Glutamatergic neuron (in vitro differentiated cells): ENCODE data around the gene KRT13. TPM values are rescaled to one million over a fixed set of nuclear protein-coding genes. Genes with fewer than 3 reads are reported as not detected.
"Not testable (repeated sequence)": the region's sequence is repeated elsewhere in the genome, so short reads cannot be mapped to it uniquely, and the experiment has no call there.

Experiments
- DNase-seq: peaks from one replicate; pipeline ENCODE4 v3.0.0; 2022
- H3K27ac Mint-ChIP-seq: one replicate; pipeline ENCODE4 v1.8.0; 2020; ENCODE audit warnings: mild to moderate bottlenecking, mixed read lengths, inconsistent platforms; ENCODE audit not compliant: unreplicated experiment
- H3K27me3 Mint-ChIP-seq: one replicate; pipeline ENCODE4 v1.8.0; 2020; ENCODE audit warnings: mild to moderate bottlenecking, moderate library complexity, mixed read lengths, inconsistent platforms; ENCODE audit not compliant: unreplicated experiment
- H3K36me3 Mint-ChIP-seq: one replicate; pipeline ENCODE4 v1.8.0; 2020; ENCODE audit warnings: mild to moderate bottlenecking, mixed read lengths, inconsistent platforms; ENCODE audit not compliant: unreplicated experiment
- H3K4me1 Mint-ChIP-seq: one replicate; pipeline ENCODE4 v1.8.0; 2020; ENCODE audit warnings: mild to moderate bottlenecking, low read depth, mixed read lengths, inconsistent platforms; ENCODE audit not compliant: unreplicated experiment
- H3K4me3 Mint-ChIP-seq: one replicate; pipeline ENCODE4 v1.8.0; 2020; ENCODE audit warnings: mild to moderate bottlenecking, mixed read lengths, inconsistent platforms; ENCODE audit not compliant: unreplicated experiment
- H3K9me3 Mint-ChIP-seq: one replicate; pipeline ENCODE4 v1.8.0; 2020; ENCODE audit warnings: mild to moderate bottlenecking, moderate library complexity, mixed read lengths, inconsistent platforms; ENCODE audit not compliant: unreplicated experiment
- total RNA-seq: library from RNA; stranded (reverse); fragmentation: NEBNext Ultra II Directional; extraction: Animal tissue kit (Norgen Biotek cat#: 25700); gene quantifications from one replicate; pipeline ENCODE4 v1.2.1, GENCODE V29; 2021; ENCODE audit not compliant: unreplicated experiment
- TF ChIP-seq, protein P1 (sequence below): fragments of 200-600 bp; sonication (generic); IDR thresholded peaks from one replicate; pipeline ENCODE4 v1.5.0; 2021; ENCODE audit not compliant: partially characterized antibody, unreplicated experiment

KRT13 gene
- total RNA-seq, 1 donor from 2014 or later: not detected

DNA sequence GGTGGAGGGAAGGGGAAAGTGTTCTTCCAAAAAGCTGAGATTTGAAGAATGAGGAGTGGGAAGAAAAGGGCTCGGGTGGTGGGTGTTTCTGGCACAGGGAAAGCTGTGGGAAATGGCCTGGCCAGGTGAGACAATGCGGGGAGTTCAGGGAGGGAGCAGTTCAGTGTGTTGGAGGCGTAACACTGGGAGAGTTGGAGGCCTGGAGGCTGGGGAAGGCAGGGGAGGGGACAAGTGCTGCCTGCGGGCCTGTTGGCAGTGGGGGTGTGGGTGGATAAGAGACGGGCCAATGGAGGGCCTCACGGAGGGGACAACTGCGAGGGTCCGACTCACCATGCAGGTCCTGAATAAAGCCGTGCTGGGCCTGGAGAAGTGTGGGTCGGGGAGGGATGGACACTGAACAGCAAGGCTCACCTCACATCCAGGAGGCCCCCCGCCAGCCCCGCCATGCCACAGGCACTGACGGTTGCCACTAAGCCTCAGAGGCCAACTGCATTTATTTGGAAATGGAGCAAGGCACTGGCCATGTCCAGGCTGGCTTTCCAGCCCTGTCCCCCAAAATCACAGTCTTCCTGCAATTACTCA lies 40.5 kb upstream of the KRT13 start:
- TF ChIP-seq, protein P1, sequence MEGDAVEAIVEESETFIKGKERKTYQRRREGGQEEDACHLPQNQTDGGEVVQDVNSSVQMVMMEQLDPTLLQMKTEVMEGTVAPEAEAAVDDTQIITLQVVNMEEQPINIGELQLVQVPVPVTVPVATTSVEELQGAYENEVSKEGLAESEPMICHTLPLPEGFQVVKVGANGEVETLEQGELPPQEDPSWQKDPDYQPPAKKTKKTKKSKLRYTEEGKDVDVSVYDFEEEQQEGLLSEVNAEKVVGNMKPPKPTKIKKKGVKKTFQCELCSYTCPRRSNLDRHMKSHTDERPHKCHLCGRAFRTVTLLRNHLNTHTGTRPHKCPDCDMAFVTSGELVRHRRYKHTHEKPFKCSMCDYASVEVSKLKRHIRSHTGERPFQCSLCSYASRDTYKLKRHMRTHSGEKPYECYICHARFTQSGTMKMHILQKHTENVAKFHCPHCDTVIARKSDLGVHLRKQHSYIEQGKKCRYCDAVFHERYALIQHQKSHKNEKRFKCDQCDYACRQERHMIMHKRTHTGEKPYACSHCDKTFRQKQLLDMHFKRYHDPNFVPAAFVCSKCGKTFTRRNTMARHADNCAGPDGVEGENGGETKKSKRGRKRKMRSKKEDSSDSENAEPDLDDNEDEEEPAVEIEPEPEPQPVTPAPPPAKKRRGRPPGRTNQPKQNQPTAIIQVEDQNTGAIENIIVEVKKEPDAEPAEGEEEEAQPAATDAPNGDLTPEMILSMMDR: no peak
- Mint-ChIP-seq H3K9me3 (peaks cover 3% of the 10 kb centered on the region), H3K27me3 (peaks cover 3% of the 10 kb centered on the region), H3K4me1 (peaks cover 3% of the 10 kb centered on the region), H3K4me3 (no peak overlapping the region), H3K27ac (no peak overlapping the region), H3K36me3 (peaks cover 5% of the 10 kb centered on the region)
- no peak for DNase-seq

DNA sequence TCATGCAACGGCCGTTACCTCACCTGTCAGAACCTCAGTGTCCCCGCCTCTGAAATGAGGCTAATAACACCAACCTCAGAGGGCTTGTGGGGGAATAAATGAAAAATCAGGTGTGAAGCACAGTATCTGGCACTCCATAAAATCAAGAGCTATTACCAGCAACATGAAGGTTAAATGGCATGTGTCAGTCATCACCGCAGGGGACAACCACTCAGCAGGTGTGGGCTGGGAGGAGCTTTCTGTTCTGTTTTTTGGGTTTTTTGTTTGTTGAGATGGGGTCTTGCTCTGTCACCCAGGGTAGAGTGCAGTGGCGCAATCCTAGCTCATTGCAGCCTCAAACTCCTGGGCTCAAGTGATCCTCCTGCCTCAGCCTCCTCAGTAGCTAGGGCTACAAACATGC lies 39.5 kb upstream of the KRT13 start:
- H3K9me3 Mint-ChIP-seq: peaks cover 3% of the 10 kb centered on the region
- H3K27ac Mint-ChIP-seq: no peak overlapping the region
- TF ChIP-seq, protein P1: no peak
- peaks cover 3% of the 10 kb centered on the region for H3K27me3 Mint-ChIP-seq
- H3K36me3 Mint-ChIP-seq: peaks cover 5% of the 10 kb centered on the region
- H3K4me1 Mint-ChIP-seq: peaks cover 3% of the 10 kb centered on the region
- no peak overlapping the region for H3K4me3 Mint-ChIP-seq
- no peak for DNase-seq

DNA sequence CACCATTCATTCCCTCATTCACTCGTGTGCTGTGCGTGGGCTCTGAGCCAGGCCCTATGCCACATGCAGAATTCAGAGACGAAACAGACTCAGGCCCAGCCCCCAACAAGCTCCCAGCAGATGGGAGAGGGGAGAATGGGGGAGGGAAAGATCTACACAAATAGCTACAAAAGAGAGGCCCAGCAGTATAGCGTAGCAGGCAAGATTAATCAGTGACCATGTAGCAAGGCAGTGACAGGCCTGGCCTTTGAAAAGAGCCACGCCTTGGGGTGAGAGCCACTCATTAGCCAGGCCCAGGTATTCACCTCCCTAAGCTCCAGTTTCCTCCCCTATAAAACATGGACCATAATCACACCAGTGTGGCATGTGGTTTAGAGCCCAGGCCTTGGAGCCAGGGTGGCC lies 39.1 kb upstream of the KRT13 start:
- no peak overlapping the region for H3K4me3 Mint-ChIP-seq

DNA sequence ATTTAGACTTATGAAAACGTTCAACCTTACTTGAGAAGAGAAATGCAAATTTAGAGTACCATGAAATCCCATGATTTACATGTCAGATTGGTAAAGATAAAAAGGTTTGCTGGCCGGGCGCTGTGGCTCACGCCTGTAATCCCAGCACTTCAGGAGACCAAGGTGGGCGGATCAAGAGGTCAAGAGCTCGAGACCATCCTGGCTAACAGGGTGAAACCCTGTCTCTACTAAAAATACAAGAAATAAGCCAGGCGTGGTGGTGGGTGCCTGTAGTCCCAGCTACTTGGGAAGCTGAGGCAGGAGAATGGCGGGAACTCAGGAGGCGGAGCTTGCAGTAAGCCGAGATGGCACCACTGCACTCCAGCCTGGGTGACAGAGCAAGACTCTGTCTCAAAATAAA lies 37.4 kb upstream of the KRT13 start:
- H3K4me3 Mint-ChIP-seq, H3K9me3 Mint-ChIP-seq, H3K36me3 Mint-ChIP-seq, H3K27me3 Mint-ChIP-seq, DNase-seq, H3K27ac Mint-ChIP-seq, H3K4me1 Mint-ChIP-seq: not testable (repeated sequence)

More for the DNA sequence above, 39.1 kb upstream of the KRT13 start:
- peaks cover 3% of the 10 kb centered on the region for H3K4me1 Mint-ChIP-seq
- H3K27me3 Mint-ChIP-seq: peaks cover 3% of the 10 kb centered on the region
- TF ChIP-seq, protein P1: no peak
- H3K9me3 Mint-ChIP-seq: peaks cover 3% of the 10 kb centered on the region
- DNase-seq: no peak
- no peak overlapping the region for H3K27ac Mint-ChIP-seq
- H3K36me3 Mint-ChIP-seq: peaks cover 5% of the 10 kb centered on the region

DNA sequence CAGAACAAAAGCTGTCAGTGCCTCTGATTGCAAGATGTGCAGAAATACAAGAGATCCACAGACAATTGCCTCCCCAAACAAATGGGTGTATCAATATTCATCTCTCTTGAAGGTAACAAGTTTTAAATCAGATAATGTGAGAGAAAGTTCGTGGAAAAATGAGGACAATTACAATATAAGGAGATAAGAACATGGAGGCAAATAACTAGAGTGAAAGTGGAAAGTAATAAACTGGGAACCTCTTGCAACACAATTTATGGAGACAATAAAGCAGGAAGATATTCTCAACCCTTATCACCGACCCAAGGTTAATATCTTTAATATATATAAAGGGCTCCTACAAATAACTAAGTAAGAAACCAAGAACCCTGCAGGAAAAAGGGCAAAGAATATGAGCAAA lies 36.9 kb upstream of the KRT13 start:
- Mint-ChIP-seq H3K4me1 (peaks cover 3% of the 10 kb centered on the region), H3K27me3 (peaks cover 4% of the 10 kb centered on the region), H3K27ac (no peak overlapping the region), H3K9me3 (peaks cover 1% of the 10 kb centered on the region), H3K4me3 (no peak overlapping the region), H3K36me3 (peaks cover 5% of the 10 kb centered on the region)
- TF ChIP-seq, protein P1: no peak
- DNase-seq: no peak
